ENCODE data around the gene SFXN5.

- TF ChIP-seq POLR2A (IDR thresholded peaks at IDR 0.05; ENCODE audit: low read depth, low read length) = no peak
- TF ChIP-seq CTCF (conservative IDR thresholded peaks at IDR 0.05; ENCODE audit: low read depth, low read length) = no peak
- TF ChIP-seq RFX5 (IDR thresholded peaks at IDR 0.05; ENCODE audit: low read depth, low read length) = no peak
- no peak for TF ChIP-seq CHD1 (IDR thresholded peaks at IDR 0.05; ENCODE audit: low read depth, low read length)
- no peak for TF ChIP-seq CEBPB (IDR thresholded peaks at IDR 0.05; ENCODE audit: low read depth, low read length)
- TF ChIP-seq, protein P1, sequence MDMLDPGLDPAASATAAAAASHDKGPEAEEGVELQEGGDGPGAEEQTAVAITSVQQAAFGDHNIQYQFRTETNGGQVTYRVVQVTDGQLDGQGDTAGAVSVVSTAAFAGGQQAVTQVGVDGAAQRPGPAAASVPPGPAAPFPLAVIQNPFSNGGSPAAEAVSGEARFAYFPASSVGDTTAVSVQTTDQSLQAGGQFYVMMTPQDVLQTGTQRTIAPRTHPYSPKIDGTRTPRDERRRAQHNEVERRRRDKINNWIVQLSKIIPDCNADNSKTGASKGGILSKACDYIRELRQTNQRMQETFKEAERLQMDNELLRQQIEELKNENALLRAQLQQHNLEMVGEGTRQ (IDR thresholded peaks at IDR 0.05; ENCODE audit: low read depth, low read length) = no peak
- no peak for TF ChIP-seq FOS (IDR thresholded peaks at IDR 0.05; ENCODE audit: low read depth, low read length)
- TF ChIP-seq ELK1 (IDR thresholded peaks at IDR 0.05; ENCODE audit: borderline replicate concordance, low read depth, low read length) = no peak
- no peak for TF ChIP-seq SMC3 (IDR thresholded peaks at IDR 0.05; ENCODE audit: low read depth, low read length)
- no peak for TF ChIP-seq NFE2L2 (IDR thresholded peaks at IDR 0.05; ENCODE audit: low read depth, low read length)
- no peak for TF ChIP-seq RAD21 (IDR thresholded peaks at IDR 0.05; ENCODE audit: low read length)
- TF ChIP-seq BHLHE40 (IDR thresholded peaks at IDR 0.05; ENCODE audit: low read depth, low read length) = no peak
These were observed 9.0 kb upstream of the SFXN5 start for GRCh38 chr2:73080321-73081131.

All from IMR-90 (cell line).